ENCODE data around the gene HSPA12A. TPM values are rescaled to one million over a fixed set of nuclear protein-coding genes. Genes with fewer than 3 reads are reported as not detected.

HSPA12A gene
- total RNA-seq, 1 experiment from 2014 or later: 1.4 TPM

- no TSS peak for BruUV-seq (replicated peaks)
- CTCF ChIA-PET: no interaction called here
- H3K9me3 ChIP-seq (ENCODE audit: low read depth, low read length, poor library complexity, severe bottlenecking): no peaks in the 10 kb centered on the region
- TF ChIP-seq EZH2 (IDR thresholded peaks at IDR 0.05; ENCODE audit: borderline replicate concordance, low read depth, low read length, poor library complexity, severe bottlenecking) (no peak), CTCF (conservative IDR thresholded peaks at IDR 0.05; ENCODE audit: low read depth, low read length) (no peak)
- no peak overlapping the region for H3K4me3 ChIP-seq (ENCODE audit: low read depth, low read length, poor library complexity, severe bottlenecking)
- no peak overlapping the region for H3K27ac ChIP-seq (ENCODE audit: low read depth, low read length, poor library complexity, severe bottlenecking)
- H3K36me3 ChIP-seq (ENCODE audit: insufficient read depth, low read length, poor library complexity, severe bottlenecking): no peaks in the 10 kb centered on the region
- no peak for DNase-seq (ENCODE audit: low spot score)
- peaks cover 14% of the 10 kb centered on the region for H3K4me1 ChIP-seq (ENCODE audit: insufficient read depth, low read length, poor library complexity, severe bottlenecking)
- peaks cover 23% of the 10 kb centered on the region for H3K27me3 ChIP-seq (replicated peaks; ENCODE audit: insufficient read depth, low read depth, low read length, poor library complexity)
- intact Hi-C loops (cut with micrococcal nuclease; ENCODE audit: unreplicated experiment): no loop called here
- POLR2A ChIA-PET (ENCODE audit: low non-redundant PET): no interaction called here
These were observed 2.5 kb upstream of the HSPA12A start for GRCh38 chr10:116744885-116745284.

GRCh38 chr10:116744163-116744753, 1.9 kb upstream of the HSPA12A start:
- TF ChIP-seq CTCF (conservative IDR thresholded peaks at IDR 0.05; ENCODE audit: low read depth, low read length) (no peak), EZH2 (IDR thresholded peaks at IDR 0.05; ENCODE audit: borderline replicate concordance, low read depth, low read length, poor library complexity, severe bottlenecking) (no peak)
- intact Hi-C loops (cut with micrococcal nuclease; ENCODE audit: unreplicated experiment): no loop called here
- peaks cover 27% of the 10 kb centered on the region for H3K27me3 ChIP-seq (replicated peaks; ENCODE audit: insufficient read depth, low read depth, low read length, poor library complexity)
- DNase-seq (ENCODE audit: low spot score): no peak
- H3K4me3 ChIP-seq (ENCODE audit: low read depth, low read length, poor library complexity, severe bottlenecking): no peak overlapping the region
- H3K36me3 ChIP-seq (ENCODE audit: insufficient read depth, low read length, poor library complexity, severe bottlenecking): no peaks in the 10 kb centered on the region
- no peaks in the 10 kb centered on the region for H3K9me3 ChIP-seq (ENCODE audit: low read depth, low read length, poor library complexity, severe bottlenecking)
- no peak overlapping the region for H3K27ac ChIP-seq (ENCODE audit: low read depth, low read length, poor library complexity, severe bottlenecking)
- peaks cover 14% of the 10 kb centered on the region for H3K4me1 ChIP-seq (ENCODE audit: insufficient read depth, low read length, poor library complexity, severe bottlenecking)
- ChIA-PET CTCF (no interaction called here), POLR2A (ENCODE audit: low non-redundant PET) (no interaction called here)
- BruUV-seq (replicated peaks): no TSS peak

GRCh38 chr10:116743266-116744064, 1.1 kb upstream of the HSPA12A start:
- Histone ChIP-seq H3K9me3 (ENCODE audit: low read depth, low read length, poor library complexity, severe bottlenecking) (no peaks in the 10 kb centered on the region), H3K4me1 (ENCODE audit: insufficient read depth, low read length, poor library complexity, severe bottlenecking) (peaks cover 14% of the 10 kb centered on the region), H3K4me3 (ENCODE audit: low read depth, low read length, poor library complexity, severe bottlenecking) (peak overlapping the region; percentile 63), H3K36me3 (ENCODE audit: insufficient read depth, low read length, poor library complexity, severe bottlenecking) (no peaks in the 10 kb centered on the region), H3K27ac (ENCODE audit: low read depth, low read length, poor library complexity, severe bottlenecking) (no peak overlapping the region), H3K27me3 (replicated peaks; ENCODE audit: insufficient read depth, low read depth, low read length, poor library complexity) (peaks cover 27% of the 10 kb centered on the region)
- DNase-seq (ENCODE audit: low spot score): no peak
- ChIA-PET POLR2A (ENCODE audit: low non-redundant PET) (no interaction called here), CTCF (interaction anchor here (0.6 kb wide), 1 partner anchor 298 kb away, joined by 4 read pairs; no protein-coding TSS in a partner anchor)
- TF ChIP-seq EZH2 (IDR thresholded peaks at IDR 0.05; ENCODE audit: borderline replicate concordance, low read depth, low read length, poor library complexity, severe bottlenecking) (no peak), CTCF (conservative IDR thresholded peaks at IDR 0.05; ENCODE audit: low read depth, low read length) (no peak)
- BruUV-seq (replicated peaks): no TSS peak
- intact Hi-C loops (cut with micrococcal nuclease; ENCODE audit: unreplicated experiment): no loop called here

Measured in A673 (cell line).